Measurements from ENCODE around the gene KCNF1. TPM values are rescaled to one million over a fixed set of nuclear protein-coding genes. Genes with fewer than 3 reads are reported as not detected.

Gene KCNF1
- total and polyA plus RNA-seq, 2 donors (not counting 1 experiment from before 2014, with no cell fraction given), result 0.22 to 2.6 TPM

GRCh38 chr2:10946394-10946793, 34.7 kb downstream of the KCNF1 start:
- Histone ChIP-seq H3K9ac (ENCODE audit: insufficient read depth, low read length) (no peak overlapping the region), H3K4me3 (replicated peaks in 1 of 4; ENCODE audit: control extremely low read depth in 1 of 4, insufficient read depth in 1 of 4, low read depth in 3 of 4, low read length in 4 of 4) (no peak overlapping the region), H3K27me3 (ENCODE audit: control insufficient read depth, insufficient read depth, low read length) (peaks cover 2% of the 10 kb centered on the region), H3K4me1 (ENCODE audit: control insufficient read depth, extremely low read depth, insufficient read depth, low read length) (peaks cover 9% of the 10 kb centered on the region), H3K36me3 (ENCODE audit: control insufficient read depth, insufficient read depth, low read length) (no peaks in the 10 kb centered on the region), H3K9me3 (ENCODE audit: control insufficient read depth, insufficient read depth, low read depth, low read length) (no peaks in the 10 kb centered on the region), H2AFZ (ENCODE audit: low read length) (no peak overlapping the region), H3K27ac (ENCODE audit: insufficient read depth, low read length) (no peak overlapping the region), H3K79me2 (ENCODE audit: control insufficient read depth, insufficient read depth, low read length) (no peaks in the 10 kb centered on the region), H3K4me2 (ENCODE audit: extremely low read depth, insufficient read depth, low read length) (no peak overlapping the region), H4K20me1 (ENCODE audit: control insufficient read depth, extremely low read depth, insufficient read depth, low read length) (no peaks in the 10 kb centered on the region)
- no peak for TF ChIP-seq EZH2 (IDR thresholded peaks at IDR 0.05; ENCODE audit: low read length, missing control alignments)
- DNase-seq (ENCODE audit: low read depth in 2 of 2), result no peak

GRCh38 chr2:10947005-10947440, 35.3 kb downstream of the KCNF1 start:
- H3K9me3 ChIP-seq (ENCODE audit: control insufficient read depth, insufficient read depth, low read depth, low read length), result no peaks in the 10 kb centered on the region
- H3K79me2 ChIP-seq (ENCODE audit: control insufficient read depth, insufficient read depth, low read length), result no peaks in the 10 kb centered on the region
- no peak overlapping the region for H3K9ac ChIP-seq (ENCODE audit: insufficient read depth, low read length)
- H4K20me1 ChIP-seq (ENCODE audit: control insufficient read depth, extremely low read depth, insufficient read depth, low read length), result no peaks in the 10 kb centered on the region
- no peak overlapping the region for H2AFZ ChIP-seq (ENCODE audit: low read length)
- H3K4me3 ChIP-seq (replicated peaks in 1 of 4; ENCODE audit: control extremely low read depth in 1 of 4, insufficient read depth in 1 of 4, low read depth in 3 of 4, low read length in 4 of 4), result no peak overlapping the region
- peaks cover 9% of the 10 kb centered on the region for H3K4me1 ChIP-seq (ENCODE audit: control insufficient read depth, extremely low read depth, insufficient read depth, low read length)
- H3K27ac ChIP-seq (ENCODE audit: insufficient read depth, low read length), result no peak overlapping the region
- H3K27me3 ChIP-seq (ENCODE audit: control insufficient read depth, insufficient read depth, low read length), result peaks cover 2% of the 10 kb centered on the region
- no peaks in the 10 kb centered on the region for H3K36me3 ChIP-seq (ENCODE audit: control insufficient read depth, insufficient read depth, low read length)
- TF ChIP-seq CTCF (conservative IDR thresholded peaks at IDR 0.05 in 1 of 2, IDR thresholded peaks at IDR 0.05 in 1 of 2; ENCODE audit: low read depth in 1 of 2, low read length in 2 of 2), result no peak
- TF ChIP-seq EZH2 (IDR thresholded peaks at IDR 0.05; ENCODE audit: low read length, missing control alignments), result no peak
- H3K4me2 ChIP-seq (ENCODE audit: extremely low read depth, insufficient read depth, low read length), result no peak overlapping the region
- peak; percentile 43 to 54 for DNase-seq (ENCODE audit: low read depth in 2 of 2)

- Histone ChIP-seq H2AFZ (ENCODE audit: low read length) (no peak overlapping the region), H3K27ac (ENCODE audit: insufficient read depth, low read length) (no peak overlapping the region), H3K4me1 (ENCODE audit: control insufficient read depth, extremely low read depth, insufficient read depth, low read length) (peaks cover 9% of the 10 kb centered on the region), H3K27me3 (ENCODE audit: control insufficient read depth, insufficient read depth, low read length) (peaks cover 2% of the 10 kb centered on the region), H3K36me3 (ENCODE audit: control insufficient read depth, insufficient read depth, low read length) (no peaks in the 10 kb centered on the region), H3K4me2 (ENCODE audit: extremely low read depth, insufficient read depth, low read length) (no peak overlapping the region), H3K9me3 (ENCODE audit: control insufficient read depth, insufficient read depth, low read depth, low read length) (no peaks in the 10 kb centered on the region), H3K79me2 (ENCODE audit: control insufficient read depth, insufficient read depth, low read length) (no peaks in the 10 kb centered on the region), H3K9ac (ENCODE audit: insufficient read depth, low read length) (no peak overlapping the region), H3K4me3 (replicated peaks in 1 of 4; ENCODE audit: control extremely low read depth in 1 of 4, insufficient read depth in 1 of 4, low read depth in 3 of 4, low read length in 4 of 4) (no peak overlapping the region), H4K20me1 (ENCODE audit: control insufficient read depth, extremely low read depth, insufficient read depth, low read length) (no peaks in the 10 kb centered on the region)
- TF ChIP-seq EZH2 (IDR thresholded peaks at IDR 0.05; ENCODE audit: low read length, missing control alignments) (no peak), CTCF (conservative IDR thresholded peaks at IDR 0.05 in 1 of 2, IDR thresholded peaks at IDR 0.05 in 1 of 2; ENCODE audit: low read depth in 1 of 2, low read length in 2 of 2) (no peak)
- no peak for DNase-seq (ENCODE audit: low read depth in 2 of 2)
Observed at GRCh38 chr2:10947446-10948187, 35.9 kb downstream of the KCNF1 start.
